ENCODE measurements around the gene SYNDIG1. TPM values are rescaled to one million over a fixed set of nuclear protein-coding genes. Genes with fewer than 3 reads are reported as not detected.

SYNDIG1 gene
- total and polyA plus RNA-seq, 9 of the 15 experiments (the other 6 are each of a cell fraction or from before 2014, with no cell fraction given) = not detected

DNA sequence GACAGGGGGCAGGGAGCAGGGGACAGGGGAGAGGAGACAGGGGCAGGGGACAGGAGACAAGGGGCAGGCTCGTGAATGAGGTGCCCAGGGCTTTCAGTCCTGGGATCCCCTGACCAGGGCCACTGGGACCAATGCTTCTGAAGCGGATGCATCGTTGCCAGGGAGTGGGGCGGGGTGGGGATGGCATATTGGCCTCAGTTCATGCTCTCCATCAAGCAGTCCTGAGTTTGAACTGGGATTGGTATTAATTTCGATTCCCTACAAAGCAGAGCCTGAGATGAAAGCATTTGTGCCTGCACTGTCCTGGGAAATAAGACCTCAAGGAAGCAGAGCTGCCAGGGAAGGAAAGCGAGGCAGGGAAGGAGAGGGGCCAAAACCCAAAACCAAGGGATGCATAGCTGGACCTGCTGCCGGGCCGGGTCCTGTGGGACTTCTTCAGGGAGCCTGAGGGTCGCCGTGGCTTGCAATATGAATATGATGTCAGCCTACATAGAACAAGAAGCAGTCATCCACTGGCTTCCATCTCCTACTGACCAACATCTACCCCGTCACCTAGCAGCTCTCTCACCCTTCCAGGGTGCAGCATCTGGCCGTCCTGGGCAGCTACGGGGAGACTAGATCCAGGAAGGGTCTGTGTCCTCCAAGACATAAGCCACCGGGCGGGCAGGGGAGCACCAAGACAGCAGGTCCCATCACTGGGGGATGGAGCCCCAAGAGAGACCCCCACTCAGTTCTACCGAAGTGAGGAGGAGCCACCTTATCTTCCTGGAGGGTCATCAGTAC, 233.3 kb downstream of the SYNDIG1 start:
- Histone ChIP-seq H3K36me3 (ENCODE audit: control insufficient read depth, insufficient read depth, low read length) (no peaks in the 10 kb centered on the region), H3K4me3 (no peak overlapping the region), H3K27me3 (ENCODE audit: control insufficient read depth in 2 of 2, insufficient read depth in 2 of 2, low read length in 2 of 2) (no peaks in the 10 kb centered on the region; a peak in 1 of 5 replicates), H3K9me3 (replicated peaks; ENCODE audit: control insufficient read depth, insufficient read depth, low read depth, low read length) (no peaks in the 10 kb centered on the region), H3K9ac (ENCODE audit: insufficient read depth in 1 of 2, low read depth in 2 of 2, low read length in 2 of 2) (no peak overlapping the region), H3K27ac (ENCODE audit: extremely low read depth, low read depth, low read length) (no peak overlapping the region), H3K79me2 (ENCODE audit: control insufficient read depth, insufficient read depth, low read length) (no peaks in the 10 kb centered on the region), H2AFZ (ENCODE audit: low read depth, low read length) (no peak overlapping the region), H3K9me1 (ENCODE audit: control insufficient read depth, insufficient read depth, low read length) (no peaks in the 10 kb centered on the region), H4K20me1 (replicated peaks; ENCODE audit: control insufficient read depth, insufficient read depth, low read length) (no peaks in the 10 kb centered on the region), H3K4me2 (ENCODE audit: insufficient read depth, low read length) (no peak overlapping the region), H3K4me1 (replicated peaks in 1 of 2; ENCODE audit: control insufficient read depth in 2 of 2, insufficient read depth in 2 of 2, low read length in 2 of 2) (no peaks in the 10 kb centered on the region)
- WGBS (ENCODE audit: insufficient coverage, low coverage, missing lambda C conversion rate) = under 1% methylated on average over 12 of the region's 16 CpGs
- intact Hi-C loops (cut with micrococcal nuclease) = no loop called here
- CTCF ChIA-PET (ENCODE audit: low intra/inter-chr PET ratio) = no interaction called here
- no peak for ATAC-seq
- no peak for DNase-seq (ENCODE audit: extremely low read depth in 1 of 4, low spot score in 3 of 4)
- no peak for FAIRE-seq
- in situ Hi-C loops (cut with MboI) = no loop called here
- POLR2A ChIA-PET = no interaction called here
- BruUV-seq (replicated peaks) = no TSS peak
- TF ChIP-seq, protein P1, sequence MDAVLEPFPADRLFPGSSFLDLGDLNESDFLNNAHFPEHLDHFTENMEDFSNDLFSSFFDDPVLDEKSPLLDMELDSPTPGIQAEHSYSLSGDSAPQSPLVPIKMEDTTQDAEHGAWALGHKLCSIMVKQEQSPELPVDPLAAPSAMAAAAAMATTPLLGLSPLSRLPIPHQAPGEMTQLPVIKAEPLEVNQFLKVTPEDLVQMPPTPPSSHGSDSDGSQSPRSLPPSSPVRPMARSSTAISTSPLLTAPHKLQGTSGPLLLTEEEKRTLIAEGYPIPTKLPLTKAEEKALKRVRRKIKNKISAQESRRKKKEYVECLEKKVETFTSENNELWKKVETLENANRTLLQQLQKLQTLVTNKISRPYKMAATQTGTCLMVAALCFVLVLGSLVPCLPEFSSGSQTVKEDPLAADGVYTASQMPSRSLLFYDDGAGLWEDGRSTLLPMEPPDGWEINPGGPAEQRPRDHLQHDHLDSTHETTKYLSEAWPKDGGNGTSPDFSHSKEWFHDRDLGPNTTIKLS (IDR thresholded peaks at IDR 0.05; ENCODE audit: borderline replicate concordance, low read depth) = no peak
- TF ChIP-seq, protein P2, sequence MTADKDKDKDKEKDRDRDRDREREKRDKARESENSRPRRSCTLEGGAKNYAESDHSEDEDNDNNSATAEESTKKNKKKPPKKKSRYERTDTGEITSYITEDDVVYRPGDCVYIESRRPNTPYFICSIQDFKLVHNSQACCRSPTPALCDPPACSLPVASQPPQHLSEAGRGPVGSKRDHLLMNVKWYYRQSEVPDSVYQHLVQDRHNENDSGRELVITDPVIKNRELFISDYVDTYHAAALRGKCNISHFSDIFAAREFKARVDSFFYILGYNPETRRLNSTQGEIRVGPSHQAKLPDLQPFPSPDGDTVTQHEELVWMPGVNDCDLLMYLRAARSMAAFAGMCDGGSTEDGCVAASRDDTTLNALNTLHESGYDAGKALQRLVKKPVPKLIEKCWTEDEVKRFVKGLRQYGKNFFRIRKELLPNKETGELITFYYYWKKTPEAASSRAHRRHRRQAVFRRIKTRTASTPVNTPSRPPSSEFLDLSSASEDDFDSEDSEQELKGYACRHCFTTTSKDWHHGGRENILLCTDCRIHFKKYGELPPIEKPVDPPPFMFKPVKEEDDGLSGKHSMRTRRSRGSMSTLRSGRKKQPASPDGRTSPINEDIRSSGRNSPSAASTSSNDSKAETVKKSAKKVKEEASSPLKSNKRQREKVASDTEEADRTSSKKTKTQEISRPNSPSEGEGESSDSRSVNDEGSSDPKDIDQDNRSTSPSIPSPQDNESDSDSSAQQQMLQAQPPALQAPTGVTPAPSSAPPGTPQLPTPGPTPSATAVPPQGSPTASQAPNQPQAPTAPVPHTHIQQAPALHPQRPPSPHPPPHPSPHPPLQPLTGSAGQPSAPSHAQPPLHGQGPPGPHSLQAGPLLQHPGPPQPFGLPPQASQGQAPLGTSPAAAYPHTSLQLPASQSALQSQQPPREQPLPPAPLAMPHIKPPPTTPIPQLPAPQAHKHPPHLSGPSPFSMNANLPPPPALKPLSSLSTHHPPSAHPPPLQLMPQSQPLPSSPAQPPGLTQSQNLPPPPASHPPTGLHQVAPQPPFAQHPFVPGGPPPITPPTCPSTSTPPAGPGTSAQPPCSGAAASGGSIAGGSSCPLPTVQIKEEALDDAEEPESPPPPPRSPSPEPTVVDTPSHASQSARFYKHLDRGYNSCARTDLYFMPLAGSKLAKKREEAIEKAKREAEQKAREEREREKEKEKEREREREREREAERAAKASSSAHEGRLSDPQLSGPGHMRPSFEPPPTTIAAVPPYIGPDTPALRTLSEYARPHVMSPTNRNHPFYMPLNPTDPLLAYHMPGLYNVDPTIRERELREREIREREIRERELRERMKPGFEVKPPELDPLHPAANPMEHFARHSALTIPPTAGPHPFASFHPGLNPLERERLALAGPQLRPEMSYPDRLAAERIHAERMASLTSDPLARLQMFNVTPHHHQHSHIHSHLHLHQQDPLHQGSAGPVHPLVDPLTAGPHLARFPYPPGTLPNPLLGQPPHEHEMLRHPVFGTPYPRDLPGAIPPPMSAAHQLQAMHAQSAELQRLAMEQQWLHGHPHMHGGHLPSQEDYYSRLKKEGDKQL (CRISPR knock-in tag; IDR thresholded peaks at IDR 0.05; ENCODE audit: borderline replicate concordance) = no peak
- TF ChIP-seq ZNF174 (CRISPR knock-in tag; IDR thresholded peaks at IDR 0.05) = no peak
- TF ChIP-seq, protein P3, sequence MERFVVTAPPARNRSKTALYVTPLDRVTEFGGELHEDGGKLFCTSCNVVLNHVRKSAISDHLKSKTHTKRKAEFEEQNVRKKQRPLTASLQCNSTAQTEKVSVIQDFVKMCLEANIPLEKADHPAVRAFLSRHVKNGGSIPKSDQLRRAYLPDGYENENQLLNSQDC (CRISPR knock-in tag; IDR thresholded peaks at IDR 0.05) = no peak
- TF ChIP-seq ZNF696 (CRISPR knock-in tag; conservative IDR thresholded peaks at IDR 0.05) = no peak
- TF ChIP-seq THRB (CRISPR knock-in tag; conservative IDR thresholded peaks at IDR 0.05) = no peak
- no peak for TF ChIP-seq ZNF175 (CRISPR knock-in tag; IDR thresholded peaks at IDR 0.05; ENCODE audit: low read depth)
- TF ChIP-seq SIN3B (IDR thresholded peaks at IDR 0.05; ENCODE audit: low read depth) = no peak
- TF ChIP-seq ZFP36 (IDR thresholded peaks at IDR 0.05; ENCODE audit: low read depth, low read length, partially characterized antibody) = no peak
- no peak for TF ChIP-seq NBN (IDR thresholded peaks at IDR 0.05; ENCODE audit: low read depth)
- TF ChIP-seq PTTG1 (tag; IDR thresholded peaks at IDR 0.05; ENCODE audit: low read depth) = no peak
